HL-60/S4 treated with retinoic acid at 250 ng/mL for 4 days and 3 days (cell line): ENCODE data around the gene ABCB10.
"Not testable (repeated sequence)": the region's sequence is repeated elsewhere in the genome, so short reads cannot be mapped to it uniquely, and the experiment has no call there.

ENCODE experiments used
- in situ Hi-C: fragments of 300-500 bp; cut with MboI; formaldehyde crosslinking; loops from 2 replicates; pipeline ENCODE4 v1.7.0; 2022; ENCODE audit warnings: low sequenced_read_pairs

ABCB10 gene

DNA sequence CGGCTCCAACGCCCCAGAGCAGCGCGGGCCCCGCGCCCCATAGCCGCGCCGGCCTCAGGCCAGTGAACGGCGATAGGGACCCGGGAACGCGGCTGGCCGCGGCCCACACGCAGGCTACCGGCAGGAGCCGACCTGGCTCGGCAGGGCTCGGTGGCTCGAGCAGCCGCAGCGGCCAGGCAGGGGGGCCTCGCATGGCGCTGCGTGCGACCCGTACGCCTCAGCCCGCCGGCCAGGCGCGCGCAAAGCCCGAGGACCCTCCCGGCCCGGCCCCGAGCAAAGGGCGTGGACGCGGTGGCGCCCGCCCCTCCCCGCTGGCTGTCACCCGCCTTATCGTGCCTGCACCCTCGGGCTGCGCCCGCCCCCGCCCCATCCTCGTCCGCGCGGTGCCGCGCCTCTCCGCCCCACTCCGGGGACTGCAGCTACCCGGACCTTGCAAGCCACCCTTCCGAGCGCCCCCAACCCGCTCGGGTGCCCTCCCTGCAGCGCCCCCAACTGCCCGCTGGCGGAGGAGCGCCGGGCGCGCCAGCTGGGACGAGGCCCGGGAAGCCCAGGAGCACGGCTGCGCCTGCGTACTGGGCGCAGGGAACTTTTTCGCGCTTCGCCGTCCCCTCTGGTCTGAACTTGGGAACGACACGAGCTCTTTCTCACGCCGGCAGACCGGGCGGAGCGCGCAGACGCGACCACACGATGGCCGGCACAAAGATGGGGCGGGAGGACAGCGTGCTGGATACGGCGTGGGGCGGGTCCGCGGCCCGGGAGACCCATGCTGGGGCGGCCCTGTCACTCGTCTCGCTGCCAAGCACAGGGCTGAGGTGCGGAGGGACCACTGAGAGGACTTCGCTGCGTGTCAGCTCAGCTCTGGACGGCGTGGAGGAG is at the start of gene ABCB10:
Gene ABCB10 (minus strand): TSS at position 248 of the 876 bp plus-strand sequence. CDS start 55 bp downstream, at position 193.
- in situ Hi-C loops = no loop called here

DNA sequence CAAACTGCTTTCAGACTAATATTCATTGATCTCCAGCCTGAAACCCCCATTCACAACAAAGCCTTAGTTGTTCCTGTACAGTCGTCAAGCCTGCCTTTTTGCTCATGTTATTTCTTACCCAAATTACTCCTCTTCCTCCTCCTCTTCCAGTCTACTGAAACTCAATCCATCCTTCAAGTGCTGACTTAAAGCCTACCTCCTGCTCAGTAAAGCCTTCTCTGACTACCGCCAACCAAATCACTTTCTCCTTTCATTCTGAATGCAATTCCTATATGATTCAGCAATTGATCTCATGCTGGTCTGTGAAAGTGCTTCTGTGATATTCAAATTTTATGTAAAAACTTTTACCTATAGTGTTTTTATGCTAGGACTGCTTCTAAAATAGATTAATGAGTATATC is 48.9 kb upstream of the ABCB10 start:
- in situ Hi-C loops = no loop called here

DNA sequence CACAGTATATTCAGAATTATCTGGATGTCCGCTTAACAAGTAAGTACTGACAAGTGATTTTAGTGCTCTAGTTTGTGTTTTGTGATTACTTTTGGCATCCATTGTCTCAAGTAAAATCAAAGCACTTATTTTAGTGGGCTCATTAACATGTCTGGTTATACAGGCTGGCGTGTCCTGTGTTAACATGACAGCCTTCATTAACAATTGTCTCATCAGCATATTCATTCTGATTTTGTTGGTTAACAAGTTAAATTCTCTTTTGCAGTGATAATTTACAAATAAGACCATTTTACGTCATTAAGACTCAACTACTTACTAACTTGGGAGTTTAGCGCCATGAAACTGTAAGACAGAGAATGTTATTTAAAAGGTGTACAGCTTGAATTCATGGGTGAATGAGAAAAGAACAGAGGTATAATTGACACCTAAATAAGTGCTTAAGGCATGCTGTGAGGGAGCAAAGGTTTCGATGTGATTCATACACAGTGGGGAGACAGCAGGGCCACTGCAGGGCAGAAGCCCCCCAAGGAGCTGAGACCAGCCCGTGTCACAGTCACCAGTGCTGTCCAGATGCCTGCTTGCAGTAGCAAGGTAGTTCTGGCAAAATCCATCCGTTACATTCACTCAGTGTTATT is 45.0 kb upstream of the ABCB10 start:
- in situ Hi-C loops = no loop called here

DNA sequence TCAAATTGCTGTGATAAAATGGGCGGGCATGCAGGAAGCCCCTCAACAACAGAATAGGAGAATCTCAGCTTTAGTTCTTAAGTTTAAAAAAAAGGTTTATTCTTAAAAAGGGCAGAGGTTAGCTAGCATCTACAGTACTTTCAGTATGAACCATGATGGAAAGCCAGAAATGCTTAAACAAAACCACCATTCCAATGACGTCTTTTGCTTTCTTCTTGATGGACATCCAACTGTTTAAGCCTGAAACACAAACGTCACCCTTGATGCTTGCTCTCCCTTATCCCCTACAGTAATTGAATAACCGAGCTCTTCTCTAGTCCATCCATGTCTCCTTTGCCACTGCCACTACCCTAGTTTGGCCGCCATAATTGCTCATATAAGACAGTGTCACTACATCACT is 41.7 kb upstream of the ABCB10 start:
- in situ Hi-C loops = no loop called here

DNA sequence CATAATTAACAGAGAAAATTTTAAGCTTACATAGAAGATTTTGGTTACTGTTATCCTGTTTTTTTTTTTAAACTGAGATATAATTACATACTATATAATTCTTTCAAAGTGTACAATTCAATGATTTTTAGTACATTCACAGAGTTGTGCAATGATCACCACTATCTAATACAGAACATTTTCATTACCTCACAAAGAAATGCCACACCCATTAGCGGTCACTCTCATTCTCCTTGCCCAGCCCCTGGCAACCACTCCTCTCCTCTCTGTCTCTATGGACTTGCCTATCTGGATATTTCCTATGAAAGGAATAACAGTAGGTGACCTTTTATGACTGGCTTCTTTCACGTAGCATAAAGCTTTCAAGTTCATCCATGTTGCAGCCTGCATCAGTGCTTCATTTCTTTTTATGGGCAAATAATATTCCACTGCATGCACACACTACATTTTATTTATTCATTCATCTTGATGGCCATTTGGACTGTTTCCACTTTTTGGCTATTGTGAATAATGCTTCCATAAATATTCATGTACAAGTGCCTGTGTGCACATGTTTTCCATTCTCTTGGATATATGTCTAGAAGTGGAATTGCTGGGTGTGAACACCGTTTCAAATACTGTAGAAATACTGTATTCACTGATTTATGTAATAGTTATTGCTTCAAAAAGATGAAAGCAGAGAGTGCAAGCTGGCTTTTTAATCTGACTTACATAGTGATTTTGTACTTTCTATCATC is 40.9 kb upstream of the ABCB10 start:
- in situ Hi-C loops = no loop called here

DNA sequence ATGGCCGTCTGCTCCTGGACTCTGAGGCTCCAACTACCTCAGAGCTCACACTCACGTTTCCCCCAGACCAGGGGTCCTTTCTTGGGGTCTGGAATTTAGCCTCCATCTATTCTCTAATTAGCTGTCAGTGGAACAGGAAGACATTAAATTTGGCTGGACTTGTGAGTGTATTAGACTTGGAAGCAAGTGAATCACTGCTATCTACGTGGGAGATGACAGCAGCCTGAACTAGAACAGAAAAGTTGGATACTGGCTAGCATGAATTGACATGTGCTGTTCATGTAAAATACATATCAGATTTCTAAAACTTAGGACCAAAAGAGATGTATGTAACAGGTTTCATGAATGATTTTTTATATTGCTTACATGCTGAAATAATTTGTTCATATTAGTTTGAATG is 39.4 kb upstream of the ABCB10 start:
- in situ Hi-C loops = no loop called here

DNA sequence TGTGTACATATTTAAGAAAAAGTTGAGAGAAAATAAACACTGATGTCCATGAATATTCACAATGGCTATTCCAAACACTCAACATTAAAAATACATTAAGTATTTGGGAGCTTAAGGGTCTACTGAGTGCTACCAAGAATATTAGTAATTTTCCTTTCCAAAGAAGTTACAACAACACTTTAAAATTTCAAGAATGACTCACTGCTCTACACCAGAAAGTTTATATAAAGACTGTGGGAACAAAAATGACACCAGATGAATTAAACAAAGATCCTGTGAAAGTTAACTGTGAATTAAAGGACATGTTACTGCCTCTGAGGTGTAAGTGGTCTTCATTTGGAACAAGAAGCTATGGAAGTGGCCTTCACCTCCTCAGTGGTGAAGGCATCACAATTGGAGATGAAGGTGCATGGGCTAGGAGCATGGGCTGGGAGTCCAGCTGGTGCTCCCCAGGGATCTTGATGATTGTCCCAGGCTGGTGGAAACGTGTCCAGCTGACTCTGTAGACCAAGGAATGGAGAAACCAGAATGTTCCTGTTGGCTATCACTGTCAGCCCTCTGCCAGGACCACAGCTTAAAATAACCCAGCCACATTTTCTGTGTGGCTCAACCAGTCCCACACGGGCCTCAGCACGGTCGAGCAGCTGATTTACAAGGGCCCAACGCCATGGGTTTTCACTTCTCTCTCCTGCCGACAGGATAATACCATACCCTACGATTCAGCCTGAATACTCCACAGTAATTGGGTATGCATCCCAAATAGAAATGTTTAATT is 38.6 kb upstream of the ABCB10 start:
- in situ Hi-C loops = no loop called here

DNA sequence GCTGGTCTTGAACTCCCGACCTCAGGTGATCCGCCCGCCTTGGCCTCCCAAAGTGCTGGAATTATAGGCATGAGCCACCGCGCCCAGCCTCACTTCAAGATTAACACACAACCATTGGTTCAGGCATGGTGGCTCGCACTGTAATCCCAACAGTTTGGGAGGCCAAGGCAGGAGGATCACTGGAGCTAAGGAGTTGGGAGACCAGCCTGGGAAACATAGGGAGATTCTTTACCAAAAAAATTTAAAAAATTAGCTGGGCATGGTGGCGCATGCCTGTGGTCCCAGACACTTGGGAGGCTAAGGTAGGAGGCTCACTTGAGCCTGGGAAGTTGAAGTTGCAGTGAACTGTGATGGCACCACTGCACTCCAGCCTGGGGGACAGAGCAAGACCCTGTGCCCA is 37.4 kb upstream of the ABCB10 start:
- in situ Hi-C loops = not testable (repeated sequence)

DNA sequence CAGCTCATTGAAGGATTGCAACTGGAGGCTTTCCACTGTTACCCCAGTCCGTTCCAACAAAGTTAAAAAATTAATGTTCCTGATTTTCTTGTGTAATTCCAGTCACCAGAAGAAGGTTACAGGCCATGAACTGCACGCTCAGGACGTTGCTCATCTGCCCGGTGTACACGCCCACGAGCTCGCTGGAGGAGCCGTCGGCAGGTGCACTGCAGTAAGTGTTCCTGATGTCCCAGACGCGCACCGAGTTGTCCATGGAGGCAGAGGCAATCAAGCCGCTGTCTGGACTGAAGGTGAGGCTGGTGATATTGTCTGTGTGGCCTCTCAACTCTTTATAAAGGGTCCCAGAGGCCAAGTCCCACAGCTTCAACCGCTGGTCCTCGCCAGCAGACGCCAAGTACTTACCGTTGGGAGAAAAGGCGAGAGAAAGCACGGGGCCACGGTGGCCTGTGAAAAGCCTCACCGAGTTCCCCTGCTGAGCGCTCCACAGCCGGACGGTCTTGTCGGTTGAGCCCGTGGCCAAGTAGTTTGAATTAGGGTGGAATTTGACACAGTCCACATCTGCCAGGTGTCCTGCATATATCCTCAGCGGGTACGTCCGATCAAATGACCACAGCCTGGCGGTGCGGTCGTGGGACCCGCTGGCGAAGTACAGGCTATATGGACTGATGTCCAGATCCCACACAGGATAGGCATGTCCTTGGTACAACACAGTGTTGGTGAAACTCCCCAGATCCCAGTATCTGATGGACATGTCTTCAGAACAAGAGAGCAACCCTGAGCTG is 35.9 kb upstream of the ABCB10 start:
- in situ Hi-C loops = no loop called here

DNA sequence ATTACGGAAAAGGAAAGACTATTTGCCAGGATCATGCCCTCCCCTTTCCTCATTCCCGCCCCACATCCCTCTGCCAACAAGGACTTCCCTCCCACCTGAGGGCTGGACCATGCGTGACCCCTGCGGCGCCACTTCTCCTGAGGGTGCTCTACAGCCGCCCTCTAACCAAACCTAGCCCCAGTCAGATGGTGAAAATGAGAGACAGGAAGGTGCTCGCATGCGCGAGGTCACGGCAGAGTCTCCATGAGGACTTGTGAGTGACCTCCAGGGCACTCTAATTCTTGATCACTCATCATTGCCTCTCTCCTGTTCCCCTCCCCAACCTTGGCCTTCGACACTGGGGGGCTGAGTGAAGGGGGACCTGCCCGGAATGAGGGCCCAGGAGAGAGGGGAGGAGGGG is 35.3 kb upstream of the ABCB10 start:
- in situ Hi-C loops = no loop called here

DNA sequence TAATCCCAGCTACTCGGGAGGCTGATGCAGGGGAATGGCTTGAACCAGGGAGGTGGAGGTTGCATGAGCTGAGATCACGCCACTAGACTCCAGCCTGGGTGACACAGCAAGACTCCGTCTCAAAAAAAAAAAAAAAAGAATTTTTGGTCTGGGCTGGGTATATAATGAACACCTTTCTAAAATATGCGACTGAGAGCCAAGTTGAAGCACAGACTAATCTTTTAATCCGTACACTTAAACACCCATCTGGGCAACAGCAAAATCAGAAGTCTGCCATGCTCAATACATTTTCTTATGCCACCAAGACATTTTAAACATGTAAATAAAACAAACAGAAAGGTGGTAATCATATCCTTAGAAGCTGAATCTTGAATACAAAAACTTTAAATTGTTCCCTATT is 31.6 kb upstream of the ABCB10 start:
- in situ Hi-C loops = no loop called here

DNA sequence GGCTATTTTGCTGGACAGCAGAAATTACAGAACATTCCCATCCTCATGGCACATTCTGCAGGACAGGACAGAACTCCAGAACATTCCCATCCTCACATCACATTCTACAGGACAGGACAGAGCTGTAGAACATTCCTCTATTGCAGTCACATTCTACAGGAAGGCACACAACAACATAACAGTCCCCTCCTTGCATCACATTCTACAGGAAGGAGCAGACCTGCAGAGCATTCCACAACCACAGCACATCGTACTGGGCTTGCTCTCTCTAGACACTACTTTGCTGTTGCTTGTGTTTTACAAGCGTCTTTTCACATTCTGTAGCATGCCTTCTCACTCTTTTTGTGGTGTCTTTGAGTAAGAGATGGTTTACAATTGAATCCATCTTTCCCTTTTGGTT is 26.8 kb upstream of the ABCB10 start:
- in situ Hi-C loops = no loop called here

DNA sequence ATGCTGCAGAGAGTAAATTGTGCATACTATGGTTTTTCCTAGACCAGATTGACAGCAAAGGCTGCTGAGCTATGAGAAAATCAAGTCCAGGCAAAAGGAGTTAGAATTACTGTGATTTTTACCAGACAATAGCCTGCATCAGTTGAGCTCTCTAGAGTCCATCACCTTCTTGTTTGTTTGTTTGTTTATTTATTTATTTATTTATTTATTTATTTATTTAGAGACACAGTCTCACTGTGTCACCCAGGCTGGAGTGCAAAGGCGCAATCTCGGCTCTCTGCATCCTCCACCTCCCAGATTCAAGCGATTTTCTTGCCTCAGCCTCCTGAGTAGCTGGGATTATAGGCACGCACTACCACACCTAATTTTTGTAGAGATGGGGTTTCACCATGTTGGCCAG is 24.2 kb upstream of the ABCB10 start:
- in situ Hi-C loops = no loop called here

DNA sequence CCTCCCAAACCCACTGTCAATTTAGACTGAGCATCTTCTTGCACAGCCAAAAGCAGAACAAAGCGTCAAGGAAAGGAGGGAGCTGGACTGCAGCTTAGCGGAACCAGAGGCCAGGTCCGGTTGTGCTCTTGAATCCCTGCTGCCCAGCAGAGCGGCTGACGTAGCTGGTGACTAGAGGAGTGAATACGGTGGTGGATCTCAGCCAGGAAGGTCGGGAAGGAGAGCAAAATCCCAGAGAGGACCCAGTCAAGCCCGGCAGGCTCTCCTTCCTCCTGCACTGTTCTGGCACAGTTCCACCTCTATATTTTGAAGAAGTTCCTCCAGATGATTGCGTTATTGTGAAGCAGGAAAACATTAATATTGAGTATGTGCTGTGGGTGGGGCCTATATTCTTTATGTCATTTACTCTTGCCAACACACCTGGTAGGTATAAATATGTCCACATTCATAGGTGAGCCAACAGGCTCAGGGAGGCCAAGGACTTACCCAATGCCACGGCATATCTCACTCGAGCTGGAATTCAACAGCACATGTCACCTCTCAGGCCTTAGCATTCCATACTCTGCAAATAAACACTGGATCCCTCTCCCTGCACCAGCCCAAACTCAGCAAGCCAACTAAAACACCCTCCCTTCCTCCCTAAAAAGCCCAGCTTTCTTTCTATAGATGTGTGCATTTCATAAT is 23.6 kb upstream of the ABCB10 start:
- in situ Hi-C loops = no loop called here

DNA sequence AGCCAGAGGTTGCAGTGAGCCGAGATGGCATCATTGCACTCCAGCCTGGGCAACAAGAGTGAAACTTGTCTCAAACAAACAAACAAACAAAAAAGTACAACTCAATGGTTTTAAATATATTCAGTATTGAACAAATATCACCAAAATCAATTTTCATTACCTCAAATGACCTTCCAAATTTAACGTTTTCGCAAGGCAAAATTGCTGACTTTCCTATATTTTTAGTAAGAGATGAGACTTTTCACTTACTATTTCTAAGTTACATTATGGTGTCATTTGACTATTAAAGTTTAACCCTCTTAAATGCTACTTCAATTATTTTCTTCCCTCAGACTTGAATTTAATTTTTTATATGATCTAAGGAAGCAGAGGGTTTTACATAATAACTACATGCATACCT is 23.0 kb upstream of the ABCB10 start:
- in situ Hi-C loops = no loop called here

DNA sequence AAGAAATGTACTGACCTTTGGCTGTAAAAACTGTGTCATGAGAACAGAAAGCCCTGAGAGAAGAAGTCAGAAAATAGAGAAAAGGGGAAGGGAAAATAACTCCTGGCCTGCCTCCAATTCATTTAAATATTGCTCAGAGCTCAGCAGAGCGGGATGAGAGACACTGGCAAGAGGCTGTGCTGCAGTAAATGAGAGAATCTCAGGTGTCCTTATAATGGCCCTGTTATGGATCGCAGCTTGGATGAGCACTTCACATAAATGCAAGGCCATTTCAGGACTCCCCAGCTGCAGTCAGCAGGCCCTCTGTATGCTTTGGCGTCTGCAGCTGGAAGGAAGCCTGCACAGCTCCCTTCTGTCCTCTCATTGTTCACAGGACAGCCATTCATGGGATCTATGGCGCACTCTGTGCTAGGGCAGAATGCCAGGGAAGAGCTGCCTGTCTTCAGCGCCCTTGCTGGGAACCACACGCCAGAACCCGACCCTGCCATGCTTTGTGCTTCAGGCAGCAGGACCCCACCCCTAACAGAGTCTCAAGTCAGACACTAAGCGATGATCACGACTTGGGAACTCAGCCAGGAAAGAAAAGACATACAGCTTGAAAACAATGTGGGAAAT is 20.7 kb upstream of the ABCB10 start:
- in situ Hi-C loops = no loop called here

DNA sequence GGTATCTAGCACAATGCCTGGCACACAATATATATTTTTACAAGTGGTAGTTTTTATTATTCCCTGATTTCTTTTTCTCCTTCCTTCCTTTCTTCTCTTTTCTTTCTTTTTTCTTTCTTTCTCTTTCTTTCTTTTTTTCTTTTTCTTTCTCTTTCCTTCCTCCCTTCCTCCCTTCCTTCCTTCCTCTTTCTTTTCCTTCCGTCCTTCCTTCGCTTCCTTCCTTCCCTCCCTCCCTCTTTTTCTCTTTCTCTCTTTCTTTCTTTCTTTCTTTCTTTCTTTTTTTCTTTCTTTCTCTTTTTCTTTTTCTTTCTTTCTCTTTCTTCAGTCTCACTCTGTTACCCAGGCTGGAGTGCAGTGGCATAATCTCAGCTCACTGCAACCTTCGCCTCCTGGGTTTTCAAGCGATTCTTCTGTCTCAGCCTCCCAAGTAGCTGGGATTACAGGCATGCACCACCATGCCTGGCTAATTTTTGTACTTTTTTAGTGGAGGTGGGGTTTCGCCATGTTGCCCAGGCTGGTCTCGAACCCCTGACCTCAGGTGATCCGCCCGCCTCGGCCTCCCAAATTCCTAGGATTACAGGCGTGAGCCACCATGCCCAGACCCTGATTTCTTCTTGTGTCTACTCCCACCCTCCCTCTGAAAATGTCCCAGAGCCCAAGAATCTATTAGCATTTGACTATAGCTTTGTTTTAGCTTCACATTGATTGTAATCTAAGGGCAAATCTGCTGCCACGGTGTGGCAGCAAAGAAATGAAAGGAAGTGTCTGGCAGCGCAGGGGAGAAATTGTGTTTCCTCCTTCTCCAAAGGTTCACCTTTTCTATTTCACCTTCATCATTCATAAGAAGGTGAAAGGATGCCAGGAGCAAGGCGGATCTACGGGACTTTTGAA is 19.9 kb upstream of the ABCB10 start:
- in situ Hi-C loops = no loop called here
